ENCODE measurements around the gene GABRG3. TPM values are rescaled to one million over a fixed set of nuclear protein-coding genes. Genes with fewer than 3 reads are reported as not detected.

GABRG3 gene
- total RNA-seq, 1 donor from 2014 or later = not detected

- DNase-seq (ENCODE audit: low spot score) = no peak
Observed at GRCh38 chr15:27095886-27096624, 125.1 kb downstream of the GABRG3 start.

- DNase-seq (ENCODE audit: low spot score) = no peak
Observed at GRCh38 chr15:27097506-27097905, 126.5 kb downstream of the GABRG3 start.

- no peak for DNase-seq (ENCODE audit: low spot score)
Observed at GRCh38 chr15:27101982-27102381, 131.0 kb downstream of the GABRG3 start.

DNA sequence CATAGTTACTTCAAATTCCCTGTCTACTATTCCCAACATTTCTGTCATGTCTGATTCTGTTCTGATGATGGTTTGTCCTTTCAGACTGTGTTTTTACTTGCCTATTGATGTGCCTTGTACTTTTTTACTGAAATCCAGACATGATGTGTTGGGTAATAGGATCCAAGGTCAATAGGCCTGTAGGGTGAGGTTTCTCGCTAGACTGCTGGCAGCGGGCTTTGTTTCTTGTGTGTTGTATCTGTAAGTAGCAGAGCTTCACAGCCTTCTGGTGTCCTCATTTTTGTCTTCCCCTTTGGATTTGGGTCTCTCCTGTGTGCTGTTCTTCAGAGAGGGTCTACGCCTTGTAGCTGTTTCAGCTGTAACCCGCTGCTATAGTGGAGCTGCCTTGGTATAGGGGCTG is 140.3 kb downstream of the GABRG3 start:
- no peak for DNase-seq (ENCODE audit: low spot score)

DNA sequence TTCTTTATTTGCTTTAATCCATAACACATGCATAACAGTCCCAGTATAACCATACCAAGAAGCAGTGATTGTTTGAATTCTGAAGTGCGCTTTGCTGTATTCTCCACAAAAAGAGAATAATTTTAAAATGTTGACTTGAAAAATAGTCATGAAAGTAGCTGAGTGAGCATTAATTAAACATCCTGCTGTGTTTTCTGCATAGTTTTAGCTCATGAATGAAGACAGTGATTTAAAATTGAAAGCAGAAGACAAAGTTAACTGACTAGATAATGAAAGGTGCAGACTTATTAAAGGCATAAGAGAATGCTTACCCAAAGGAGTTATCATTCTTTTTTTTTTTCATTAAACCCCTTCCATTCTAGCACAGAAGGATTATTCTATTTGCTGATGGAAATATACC is 143.5 kb downstream of the GABRG3 start:
- DNase-seq (ENCODE audit: low spot score) = no peak

GRCh38 chr15:27119695-27120266 is 148.8 kb downstream of the GABRG3 start:
- no peak for DNase-seq (ENCODE audit: low spot score)

DNA sequence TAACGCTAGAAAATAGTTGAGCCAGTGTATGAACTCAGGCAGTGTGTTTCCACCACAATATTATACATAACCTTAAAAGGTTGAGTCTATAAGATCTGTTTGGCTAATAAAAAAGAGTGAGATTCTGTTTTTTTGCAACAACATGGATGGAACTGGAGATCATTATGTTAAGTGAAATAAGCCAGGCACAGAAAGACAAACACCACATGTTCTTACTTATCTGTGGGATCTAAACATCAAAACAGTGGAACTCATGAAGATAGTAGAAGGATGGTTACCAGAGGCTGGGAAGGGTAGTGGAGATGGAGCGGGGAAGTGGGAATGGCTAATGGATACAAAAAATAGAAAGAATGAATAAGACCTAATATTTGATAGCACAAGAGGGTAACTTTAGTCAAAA is 150.7 kb downstream of the GABRG3 start:
- DNase-seq (ENCODE audit: low spot score) = no peak

- no peak for DNase-seq (ENCODE audit: low spot score)
Observed at GRCh38 chr15:27123291-27123690, 152.3 kb downstream of the GABRG3 start.

DNA sequence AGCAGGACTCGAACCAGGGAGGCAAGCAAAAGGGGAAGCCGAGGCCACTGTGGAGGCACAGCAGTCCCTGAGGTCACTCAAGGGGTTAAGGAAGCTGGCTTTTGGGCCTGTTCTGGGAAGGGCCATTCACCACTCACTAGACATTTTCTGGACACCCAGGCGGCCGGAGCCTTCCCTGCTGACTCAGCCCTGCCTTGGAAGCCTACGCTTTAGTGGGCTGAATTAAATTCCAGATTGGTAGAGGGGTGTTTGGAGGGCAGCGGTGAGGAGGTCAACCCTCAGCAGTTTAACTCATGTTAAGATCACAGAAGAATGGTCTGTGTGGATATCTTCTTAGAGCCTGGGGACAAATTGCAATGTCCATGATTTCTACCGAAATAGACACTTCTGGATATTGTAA is 152.8 kb downstream of the GABRG3 start:
- no peak for DNase-seq (ENCODE audit: low spot score)

DNA sequence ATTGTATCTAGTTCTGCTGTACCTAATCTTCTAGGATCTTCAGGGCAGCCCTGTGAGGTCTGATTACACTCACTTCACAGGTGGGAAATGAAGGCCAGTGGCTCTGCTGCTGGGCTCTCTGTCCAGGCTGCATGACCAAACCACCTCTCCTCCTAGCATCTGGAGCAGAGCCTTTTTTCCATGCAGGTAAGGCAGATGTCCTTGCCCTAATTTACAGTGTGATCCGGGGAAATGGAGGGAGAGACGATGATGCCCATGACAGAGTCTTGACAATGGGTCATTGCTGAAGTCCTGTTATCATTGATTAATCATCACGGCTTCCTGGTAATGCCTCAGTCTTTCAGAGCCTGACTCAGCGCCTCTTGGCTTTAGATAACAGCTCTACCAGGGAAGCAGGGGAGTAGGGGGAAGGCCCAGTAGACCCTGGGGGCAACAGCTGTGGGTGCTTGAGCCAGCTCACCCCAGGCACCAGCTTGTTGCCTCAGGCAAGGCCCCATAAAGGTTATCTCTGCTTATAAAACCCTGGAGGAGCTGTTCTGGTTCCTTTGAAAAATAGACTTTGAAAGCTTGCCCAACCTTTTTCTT is 153.4 kb downstream of the GABRG3 start:
- no peak for DNase-seq (ENCODE audit: low spot score)

GRCh38 chr15:27125185-27125584 is 154.2 kb downstream of the GABRG3 start:
- no peak for DNase-seq (ENCODE audit: low spot score)

- DNase-seq (ENCODE audit: low spot score) = no peak
Observed at GRCh38 chr15:27126449-27126848, 155.5 kb downstream of the GABRG3 start.

DNA sequence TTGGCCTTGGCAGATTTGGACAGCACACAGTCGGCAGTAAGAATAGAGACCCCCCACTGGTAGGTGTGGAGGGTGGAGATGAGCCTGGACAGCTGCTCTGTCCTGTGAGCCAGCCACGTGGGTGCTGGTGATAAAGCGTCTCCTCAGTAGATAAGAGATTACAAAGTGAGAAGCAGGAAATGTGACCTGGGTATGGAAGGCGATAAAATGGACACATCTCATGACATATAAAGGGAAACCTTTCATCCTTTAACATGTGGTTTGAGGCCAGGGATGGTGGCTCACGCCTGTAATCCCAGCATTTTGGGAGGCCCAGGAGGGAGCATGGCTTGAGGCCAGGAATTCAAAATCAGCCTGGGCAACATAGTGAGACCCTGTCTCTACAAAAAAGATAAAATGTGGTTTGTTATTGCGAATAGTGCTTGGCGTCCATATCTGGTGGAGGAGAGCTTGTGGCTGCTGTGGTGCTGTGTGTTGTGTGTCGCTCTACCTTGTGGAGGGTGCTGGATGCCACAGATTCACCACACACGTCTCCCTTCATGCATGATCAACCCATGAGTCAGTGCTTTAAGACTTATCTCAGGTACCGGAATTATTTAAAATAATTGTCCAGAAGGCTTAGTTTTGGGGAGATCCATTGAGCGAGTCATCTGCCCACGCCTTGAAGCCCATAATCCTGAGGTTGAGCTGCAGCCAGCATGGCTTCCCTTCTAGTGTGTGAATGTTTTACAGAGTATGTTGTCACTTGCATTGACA is 157.0 kb downstream of the GABRG3 start:
- DNase-seq (ENCODE audit: low spot score) = no peak

- DNase-seq (ENCODE audit: low spot score) = no peak
Observed at GRCh38 chr15:27133249-27133648, 162.3 kb downstream of the GABRG3 start.

GRCh38 chr15:27134481-27134880 is 163.5 kb downstream of the GABRG3 start:
- DNase-seq (ENCODE audit: low spot score) = no peak

GRCh38 chr15:27135151-27135550 is 164.2 kb downstream of the GABRG3 start:
- no peak for DNase-seq (ENCODE audit: low spot score)

DNA sequence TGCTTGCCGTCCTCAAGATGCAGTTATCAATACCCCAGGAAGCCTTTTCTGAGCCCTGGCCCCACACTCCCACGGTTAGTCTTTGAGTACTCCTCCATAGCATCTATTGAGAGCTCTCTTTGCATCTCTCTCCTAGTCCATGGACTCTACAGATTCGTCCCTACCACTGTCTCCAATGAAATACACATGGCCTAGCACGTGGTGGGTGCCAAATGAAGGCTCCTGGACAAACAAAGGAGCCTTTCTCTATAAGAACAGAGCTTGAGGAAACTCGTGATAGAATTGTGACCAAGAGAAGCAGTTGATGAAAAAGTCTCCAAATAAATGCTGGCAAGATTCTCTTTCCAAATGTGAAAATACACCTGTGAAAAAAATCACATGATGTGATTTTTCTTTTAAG is 166.1 kb downstream of the GABRG3 start:
- no peak for DNase-seq (ENCODE audit: low spot score)

GRCh38 chr15:27165590-27165989 is 194.6 kb downstream of the GABRG3 start:
- no peak for DNase-seq (ENCODE audit: low spot score)

GRCh38 chr15:27166917-27167316 is 195.9 kb downstream of the GABRG3 start:
- DNase-seq (ENCODE audit: low spot score) = no peak

GRCh38 chr15:27167738-27168137 is 196.8 kb downstream of the GABRG3 start:
- no peak for DNase-seq (ENCODE audit: low spot score)

- no peak for DNase-seq (ENCODE audit: low spot score)
Observed at GRCh38 chr15:27170851-27171250, 199.9 kb downstream of the GABRG3 start.

GRCh38 chr15:27172821-27173220 is 201.8 kb downstream of the GABRG3 start:
- DNase-seq (ENCODE audit: low spot score) = no peak

All from mesenteric fat pad (tissue), 1 donor.